GM12878 (cell line): ENCODE measurements around the gene SEC63. TPM values are rescaled to one million over a fixed set of nuclear protein-coding genes. Genes with fewer than 3 reads are reported as not detected.

Source experiments
- ATAC-seq: fragments of 200-7000 bp; cut with Tn5 transposase; 3 replicates; pipeline ENCODE4 v1.9.1; 2020; ENCODE audit warnings: mild to moderate bottlenecking, moderate library complexity
- BruUV-seq: library from RNA; stranded (reverse); fragments of 400-500 nt; replicated peaks from 2 replicates; lab custom pipeline; 2021; lab: Mats Ljungman, UMichigan
- CTCF ChIA-PET: fragments of 300-600 bp; sonication (Branson Sonifier 250); formaldehyde crosslinking; extraction: SDS; loops from one replicate; lab custom pipeline; 2021; ENCODE audit warnings: inconsistent platforms; lab: Yijun Ruan, JAX
- POLR2A ChIA-PET: fragments of 350-600 bp; formaldehyde crosslinking; extraction: SDS; loops from one replicate; lab custom pipeline; 2021; ENCODE audit warnings: inconsistent platforms; lab: Charles Lee
- RAD21 ChIA-PET: fragments of 300-600 bp; sonication (Branson Sonifier 250); formaldehyde crosslinking; loops from one replicate; lab custom pipeline; 2023; ENCODE audit warnings: antibody characterized with exemption; ENCODE audit not compliant: unreplicated experiment; lab: Charles Lee
- SMC1A ChIA-PET: fragments of 300-600 bp; sonication (Branson Sonifier 250); formaldehyde crosslinking; loops from one replicate; lab custom pipeline; 2023; ENCODE audit not compliant: unreplicated experiment, uncharacterized antibody; lab: Charles Lee
- DNase-seq: peaks from one replicate; pipeline ENCODE4 v3.0.0-alpha.2; 2011; ENCODE audit warnings: low read depth, low spot score
- FAIRE-seq: peaks from 3 replicates; lab custom pipeline; 2011; peaks lifted over from hg19 to GRCh38; lab: Jason Lieb, UNC
- H2AFZ ChIP-seq: 2 replicates; pipeline ENCODE4 v1.6.0; 2011; ENCODE audit warnings: low read depth, low read length, control low read depth; ENCODE audit not compliant: control insufficient read depth
- H3K27ac ChIP-seq: 2 replicates; pipeline ENCODE4 v1.5.1; 2011; ENCODE audit warnings: control low read depth; ENCODE audit not compliant: control insufficient read depth, insufficient read depth
- H3K27me3 ChIP-seq, 2 experiments: replicated peaks in 1 of 2; 2 replicates each; pipeline versions ENCODE4 v1.6.0 to v1.6.1; 2011; ENCODE audit warnings: low read length in 1 of 2; ENCODE audit not compliant: control insufficient read depth in 2 of 2, insufficient read depth in 2 of 2
- H3K36me3 ChIP-seq, 2 experiments: 2 replicates each; pipeline ENCODE4 v1.5.1; 2011; ENCODE audit warnings: low read length in 1 of 2; ENCODE audit not compliant: control insufficient read depth in 2 of 2, insufficient read depth in 2 of 2
- H3K4me1 ChIP-seq: 2 replicates; pipeline ENCODE4 v1.6.1; 2011; ENCODE audit warnings: mild to moderate bottlenecking, low read length, moderate library complexity, mixed read lengths; ENCODE audit not compliant: control insufficient read depth, insufficient read depth
- H3K4me2 ChIP-seq: 2 replicates; pipeline ENCODE4 v1.6.0; 2011; ENCODE audit warnings: control low read depth; ENCODE audit not compliant: control insufficient read depth, insufficient read depth
- H3K4me3 ChIP-seq: fragments of 200-600 bp; sonication (generic); 2 replicates; pipeline ENCODE4 v1.5.1; 2016
- H3K79me2 ChIP-seq: 2 replicates; pipeline ENCODE4 v1.6.0; 2011; ENCODE audit warnings: low read length; ENCODE audit not compliant: control insufficient read depth, insufficient read depth
- H3K9ac ChIP-seq: 2 replicates; pipeline ENCODE4 v1.8.0; 2011; ENCODE audit warnings: low read length, control low read depth, mixed read lengths; ENCODE audit not compliant: control insufficient read depth, insufficient read depth
- H3K9me3 ChIP-seq: replicated peaks from 3 replicates; pipeline ENCODE4 v1.5.1; 2011; ENCODE audit warnings: mild to moderate bottlenecking, low read length; ENCODE audit not compliant: control insufficient read depth, insufficient read depth
- H4K20me1 ChIP-seq: 2 replicates; pipeline ENCODE4 v1.6.0; 2011; ENCODE audit not compliant: control insufficient read depth, insufficient read depth
- GABPA ChIP-seq: IDR thresholded peaks from 2 replicates; pipeline ENCODE4 v1.6.1; 2014; ENCODE audit warnings: antibody characterized with exemption, low read depth, mild to moderate bottlenecking, inconsistent platforms
- GATAD2B ChIP-seq: fragments of 450-650 bp; conservative IDR thresholded peaks from 2 replicates; pipeline ENCODE4 v1.6.1; 2017; ENCODE audit warnings: low read depth, mild to moderate bottlenecking, moderate library complexity
- POLR2AphosphoS5 ChIP-seq: IDR thresholded peaks from 2 replicates; pipeline ENCODE4 v1.6.1; 2011; ENCODE audit warnings: mild to moderate bottlenecking, low read length, inconsistent platforms
- SIN3A ChIP-seq: IDR thresholded peaks from 2 replicates; pipeline ENCODE4 v1.6.1; 2012; ENCODE audit warnings: low read depth, low read length, improper control_type of control experiment
- WGBS: methylation state at CpG from one replicate; pipeline ENCODE4 v1.1.6; 2016; ENCODE audit warnings: low lambda C conversion rate; ENCODE audit not compliant: insufficient replicate concordance, insufficient coverage; ENCODE audit errors: missing lambda C conversion rate; 5-methylcytosine and 5-hydroxymethylcytosine counted together
- in situ Hi-C: fragments of 300-500 bp; cut with MboI; formaldehyde crosslinking; loops from 9 replicates; pipeline ENCODE4 v1.14.3; 2018; ENCODE audit warnings: mixed read lengths
- intact Hi-C: fragments of 100-400 bp; cut with micrococcal nuclease; formaldehyde crosslinking; loops from one replicate; pipeline ENCODE4 v1.14.2; 2022; ENCODE audit not compliant: unreplicated experiment
- polyA plus RNA-seq, 11 experiments: library from polyadenylated mRNA; depleted of rRNA in 4 of 11; unstranded in 6 of 11; stranded (reverse) in 5 of 11; fragments of >200 nt; fragmentation: Nextera tagmentation in 4 of 11; fragmentation: Illumina TruSeq in 1 of 11; extraction: Ambion mirVana in 4 of 11; extraction: Trizol in 1 of 11; gene quantifications; 1 replicate in 1 of 11; 2 replicates in 10 of 11; pipeline versions ENCODE4 v1.2.1 to v1.2.3, GENCODE V29; 2011 to 2016; ENCODE audit warnings: inconsistent platforms in 2 of 11, missing spikeins in 2 of 11, low read depth in 1 of 11
- total RNA-seq, 4 experiments: library from RNA; depleted of rRNA in 3 of 4; stranded (reverse); fragments of >200 nt in 3 of 4; fragmentation: Illumina TruSeq in 1 of 4; extraction: Trizol in 1 of 4; gene quantifications; 2 replicates each; pipeline versions ENCODE4 v1.2.1 to v1.2.3, GENCODE V29; 2013 to 2021
- TF ChIP-seq, protein P1 (sequence below): IDR thresholded peaks from 2 replicates; pipeline ENCODE4 v1.6.1; 2012; ENCODE audit warnings: mild to moderate bottlenecking, low read depth, low read length

The SEC63 gene
- total and polyA plus RNA-seq, 10 of the 15 experiments (the other 5 are each of a cell fraction or from before 2014, with no cell fraction given) = 10.1 to 87.0 (median 34.3) TPM

DNA sequence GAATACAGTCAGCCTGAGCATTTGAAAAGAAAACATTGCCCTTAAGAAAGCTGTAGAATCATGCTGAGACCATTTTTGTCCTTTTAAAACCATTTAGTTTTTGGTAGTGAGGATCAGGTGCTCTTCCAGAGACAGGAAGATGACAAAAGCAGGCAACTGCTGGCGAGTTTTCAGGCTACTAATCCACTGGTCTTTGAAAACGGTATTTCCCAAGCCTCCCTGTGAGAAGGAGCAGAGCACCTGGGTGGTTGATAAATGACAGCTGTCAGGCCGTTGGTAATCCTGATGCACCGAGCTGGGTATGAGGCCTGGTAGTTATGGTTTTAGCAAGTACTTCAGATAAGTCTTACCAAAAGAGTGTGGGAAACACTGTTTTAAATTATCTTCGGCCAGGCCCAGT is 10.1 kb upstream of the SEC63 start:
- intact Hi-C loops = no loop called here

More for the DNA sequence above, 10.1 kb upstream of the SEC63 start:
- in situ Hi-C loops = no loop called here
- Histone ChIP-seq H3K4me3 (no peak overlapping the region), H3K27ac (no peak overlapping the region), H3K4me2 (no peak overlapping the region), H3K9ac (no peak overlapping the region), H3K4me1 (no peaks in the 10 kb centered on the region), H3K27me3 (no peaks in the 10 kb centered on the region), H3K79me2 (no peaks in the 10 kb centered on the region), H2AFZ (no peak overlapping the region), H4K20me1 (no peaks in the 10 kb centered on the region), H3K9me3 (no peaks in the 10 kb centered on the region), H3K36me3 (no peaks in the 10 kb centered on the region)
- ChIA-PET CTCF (interaction anchor here (3.9 kb wide), 1 partner anchor 13 kb away, joined by 22 read pairs; no protein-coding TSS in a partner anchor), SMC1A (interaction anchor here (0.5 kb wide), 1 partner anchor 19 kb away, joined by 4 read pairs; no protein-coding TSS in a partner anchor), POLR2A (no interaction called here), RAD21 (no interaction called here)
- 30% methylated on average over 5 of the region's 5 CpGs for WGBS
- FAIRE-seq = no peak
- TF ChIP-seq POLR2AphosphoS5 (no peak), GATAD2B (no peak), SIN3A (no peak), GABPA (no peak)
- TF ChIP-seq, protein P1, sequence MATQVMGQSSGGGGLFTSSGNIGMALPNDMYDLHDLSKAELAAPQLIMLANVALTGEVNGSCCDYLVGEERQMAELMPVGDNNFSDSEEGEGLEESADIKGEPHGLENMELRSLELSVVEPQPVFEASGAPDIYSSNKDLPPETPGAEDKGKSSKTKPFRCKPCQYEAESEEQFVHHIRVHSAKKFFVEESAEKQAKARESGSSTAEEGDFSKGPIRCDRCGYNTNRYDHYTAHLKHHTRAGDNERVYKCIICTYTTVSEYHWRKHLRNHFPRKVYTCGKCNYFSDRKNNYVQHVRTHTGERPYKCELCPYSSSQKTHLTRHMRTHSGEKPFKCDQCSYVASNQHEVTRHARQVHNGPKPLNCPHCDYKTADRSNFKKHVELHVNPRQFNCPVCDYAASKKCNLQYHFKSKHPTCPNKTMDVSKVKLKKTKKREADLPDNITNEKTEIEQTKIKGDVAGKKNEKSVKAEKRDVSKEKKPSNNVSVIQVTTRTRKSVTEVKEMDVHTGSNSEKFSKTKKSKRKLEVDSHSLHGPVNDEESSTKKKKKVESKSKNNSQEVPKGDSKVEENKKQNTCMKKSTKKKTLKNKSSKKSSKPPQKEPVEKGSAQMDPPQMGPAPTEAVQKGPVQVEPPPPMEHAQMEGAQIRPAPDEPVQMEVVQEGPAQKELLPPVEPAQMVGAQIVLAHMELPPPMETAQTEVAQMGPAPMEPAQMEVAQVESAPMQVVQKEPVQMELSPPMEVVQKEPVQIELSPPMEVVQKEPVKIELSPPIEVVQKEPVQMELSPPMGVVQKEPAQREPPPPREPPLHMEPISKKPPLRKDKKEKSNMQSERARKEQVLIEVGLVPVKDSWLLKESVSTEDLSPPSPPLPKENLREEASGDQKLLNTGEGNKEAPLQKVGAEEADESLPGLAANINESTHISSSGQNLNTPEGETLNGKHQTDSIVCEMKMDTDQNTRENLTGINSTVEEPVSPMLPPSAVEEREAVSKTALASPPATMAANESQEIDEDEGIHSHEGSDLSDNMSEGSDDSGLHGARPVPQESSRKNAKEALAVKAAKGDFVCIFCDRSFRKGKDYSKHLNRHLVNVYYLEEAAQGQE = no peak
- no peak for DNase-seq
- no TSS peak for BruUV-seq
- ATAC-seq = no peak
